GM23248 (cell line): ENCODE results near the gene KIDINS220. TPM values are rescaled to one million over a fixed set of nuclear protein-coding genes. Genes with fewer than 3 reads are reported as not detected.

ENCODE experiments used
- DNase-seq: peaks from one replicate; pipeline ENCODE4 v3.0.0-alpha.2; 2015
- H2AFZ ChIP-seq: fragments of 200-600 bp; sonication (generic); 2 replicates; pipeline ENCODE4 v1.6.1; 2016; ENCODE audit warnings: antibody characterized with exemption
- H3F3A ChIP-seq: fragments of 200-600 bp; sonication (generic); 2 replicates; pipeline ENCODE4 v1.6.1; 2016; ENCODE audit warnings: mild to moderate bottlenecking, antibody characterized with exemption, mixed run types; ENCODE audit not compliant: insufficient read depth
- H3K27ac ChIP-seq: fragments of 200-600 bp; sonication (generic); 2 replicates; pipeline ENCODE4 v1.5.1; 2016; ENCODE audit warnings: mild to moderate bottlenecking
- H3K27me3 ChIP-seq: fragments of 200-600 bp; sonication (generic); replicated peaks from 2 replicates; pipeline ENCODE4 v1.6.1; 2016; ENCODE audit warnings: mild to moderate bottlenecking; ENCODE audit not compliant: insufficient read depth
- H3K36me3 ChIP-seq: fragments of 200-600 bp; sonication (generic); 2 replicates; pipeline ENCODE4 v1.6.1; 2016; ENCODE audit warnings: low read depth, mild to moderate bottlenecking
- H3K4me1 ChIP-seq: fragments of 200-600 bp; sonication (generic); 2 replicates; pipeline ENCODE4 v1.6.1; 2016; ENCODE audit warnings: mild to moderate bottlenecking; ENCODE audit not compliant: insufficient read depth
- H3K4me2 ChIP-seq: fragments of 200-600 bp; sonication (generic); one replicate; pipeline ENCODE4 v1.6.1; 2016; ENCODE audit warnings: mild to moderate bottlenecking; ENCODE audit not compliant: unreplicated experiment
- H3K4me3 ChIP-seq: fragments of 200-600 bp; sonication (generic); 2 replicates; pipeline ENCODE4 v1.5.1; 2016; ENCODE audit warnings: mild to moderate bottlenecking
- H3K79me2 ChIP-seq: fragments of 200-600 bp; sonication (generic); 2 replicates; pipeline ENCODE4 v1.6.1; 2016; ENCODE audit warnings: mild to moderate bottlenecking; ENCODE audit not compliant: insufficient read depth
- H3K9ac ChIP-seq: fragments of 200-600 bp; sonication (generic); 2 replicates; pipeline ENCODE4 v1.6.1; 2016; ENCODE audit warnings: mild to moderate bottlenecking
- H3K9me2 ChIP-seq: fragments of 200-600 bp; sonication (generic); 2 replicates; pipeline ENCODE4 v1.6.1; 2016; ENCODE audit warnings: mixed run types, mild to moderate bottlenecking, moderate library complexity; ENCODE audit not compliant: insufficient read depth
- H3K9me3 ChIP-seq: fragments of 200-600 bp; sonication (generic); one replicate; pipeline ENCODE4 v1.6.1; 2017; ENCODE audit warnings: low read depth
- H4K20me1 ChIP-seq: fragments of 200-600 bp; sonication (generic); 2 replicates; pipeline ENCODE4 v1.6.0; 2016; ENCODE audit not compliant: insufficient read depth
- EZH2 ChIP-seq: fragments of 200-600 bp; sonication (generic); IDR thresholded peaks from 2 replicates; pipeline ENCODE4 v1.6.1; 2018; ENCODE audit warnings: antibody characterized with exemption, mild to moderate bottlenecking; ENCODE audit not compliant: insufficient read depth, poor library complexity, severe bottlenecking
- EZH2phosphoT487 ChIP-seq: fragments of 200-600 bp; sonication (generic); IDR thresholded peaks from 2 replicates; pipeline ENCODE4 v1.6.1; 2018; ENCODE audit warnings: antibody characterized with exemption, moderate library complexity, mild to moderate bottlenecking, low read depth; ENCODE audit not compliant: insufficient read depth
- WGBS, 2 experiments: methylation state at CpG; one replicate each; pipeline ENCODE4 v1.1.6; 2015 to 2017; ENCODE audit warnings: low lambda C conversion rate in 2 of 2, low coverage in 1 of 2; ENCODE audit errors: missing lambda C conversion rate in 2 of 2; 5-methylcytosine and 5-hydroxymethylcytosine counted together
- in situ Hi-C: fragments of 300-500 bp; cut with MboI; formaldehyde crosslinking; loops from 2 replicates; pipeline ENCODE4 v1.15.0; 2020
- polyA plus RNA-seq: library from polyadenylated mRNA; unstranded; fragments of >200 nt; fragmentation: Nextera tagmentation; extraction: Ambion mirVana; gene quantifications from 2 replicates; pipeline ENCODE4 v1.2.1, GENCODE V29; 2016
- total RNA-seq: library from RNA; depleted of rRNA; stranded (reverse); fragments of >200 nt; shearing (Covaris generic); gene quantifications from 2 replicates; pipeline ENCODE4 v1.2.3, GENCODE V29; 2014

Gene KIDINS220
- total and polyA plus RNA-seq, 2 experiments from 2014 or later = 25.0 to 52.2 TPM

DNA sequence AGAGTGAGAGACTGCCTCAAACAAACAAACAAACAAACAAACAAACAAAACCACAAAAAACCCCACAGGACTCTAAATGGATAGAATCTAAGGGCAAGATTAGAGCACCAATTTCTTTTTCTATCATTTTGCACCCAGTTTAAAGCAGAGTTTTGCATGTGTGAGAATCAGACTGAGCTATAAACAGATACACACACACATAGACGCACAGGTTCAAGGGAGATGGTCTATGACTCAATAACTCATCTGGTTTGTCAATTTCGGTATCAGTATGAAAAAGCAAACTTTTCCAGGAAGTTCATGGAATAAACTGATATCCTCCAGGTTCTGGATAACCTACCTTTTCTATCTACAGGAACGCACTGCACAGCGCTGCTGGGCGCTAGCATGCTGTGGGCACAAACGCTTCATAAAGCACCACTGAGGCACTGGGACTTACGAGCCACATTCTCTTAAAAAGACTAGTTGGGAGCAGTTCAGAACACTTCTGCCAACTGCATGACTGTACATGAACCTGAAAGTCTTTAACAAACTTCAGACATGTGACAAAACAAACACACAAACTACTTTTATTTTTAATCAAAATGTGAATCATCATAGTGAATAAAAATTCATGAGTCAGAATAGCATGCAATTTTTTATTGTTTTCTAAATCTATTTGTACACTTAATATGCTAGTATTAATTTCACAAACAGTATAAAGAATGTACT is 109.0 kb downstream of the KIDINS220 start:
- H3K4me3 ChIP-seq = no peak overlapping the region
- no peak overlapping the region for H3K4me2 ChIP-seq
- no peaks in the 10 kb centered on the region for H3K79me2 ChIP-seq
- no peak overlapping the region for H2AFZ ChIP-seq
- 95 to 98% methylated on average over 7 of the region's 7 CpGs for WGBS, 2 experiments
- no peak for DNase-seq
- TF ChIP-seq EZH2 (no peak), EZH2phosphoT487 (no peak)
- H3K4me1 ChIP-seq = no peaks in the 10 kb centered on the region
- no peaks in the 10 kb centered on the region for H4K20me1 ChIP-seq
- no peaks in the 10 kb centered on the region for H3K9me2 ChIP-seq
- no peaks in the 10 kb centered on the region for H3K9me3 ChIP-seq
- no peak overlapping the region for H3K9ac ChIP-seq
- no peaks in the 10 kb centered on the region for H3K27me3 ChIP-seq
- in situ Hi-C loops = no loop called here
- 0 out of 2 replicates have a peak, but pooled peaks cover 3% of the 10 kb centered on the region for H3F3A ChIP-seq
- H3K27ac ChIP-seq = no peak overlapping the region
- H3K36me3 ChIP-seq = peaks cover 18% of the 10 kb centered on the region; the same call in 1 of the 2 replicates

- H3K36me3 ChIP-seq = peaks cover 10% of the 10 kb centered on the region; the same call in 1 of the 2 replicates
- H3K4me3 ChIP-seq = no peak overlapping the region
- no peaks in the 10 kb centered on the region for H3K4me1 ChIP-seq
- no peaks in the 10 kb centered on the region for H4K20me1 ChIP-seq
- no peak overlapping the region for H3K4me2 ChIP-seq
- TF ChIP-seq EZH2phosphoT487 = no peak
- TF ChIP-seq EZH2 = no peak
- H3F3A ChIP-seq = 0 out of 2 replicates have a peak, but pooled peaks cover 3% of the 10 kb centered on the region
- DNase-seq = no peak
- no peaks in the 10 kb centered on the region for H3K9me3 ChIP-seq
- H3K79me2 ChIP-seq = no peaks in the 10 kb centered on the region
- H3K9me2 ChIP-seq = no peaks in the 10 kb centered on the region
- no peaks in the 10 kb centered on the region for H3K27me3 ChIP-seq
- WGBS, 2 experiments = 89 to 90% methylated on average over 7 of the region's 7 CpGs
- no peak overlapping the region for H3K27ac ChIP-seq
- no peak overlapping the region for H2AFZ ChIP-seq
- H3K9ac ChIP-seq = no peak overlapping the region
- in situ Hi-C loops = no loop called here
Measured at GRCh38 chr2:8725838-8726237, 111.6 kb downstream of the KIDINS220 start.

GRCh38 chr2:8722986-8723385 is 114.4 kb downstream of the KIDINS220 start:
- H3K4me1 ChIP-seq = no peaks in the 10 kb centered on the region
- H3K27me3 ChIP-seq = no peaks in the 10 kb centered on the region
- no peak overlapping the region for H3K9ac ChIP-seq
- H3K4me3 ChIP-seq = no peak overlapping the region
- no peaks in the 10 kb centered on the region for H3K9me3 ChIP-seq
- no peak for DNase-seq
- no peak overlapping the region for H3K4me2 ChIP-seq
- H4K20me1 ChIP-seq = no peaks in the 10 kb centered on the region
- H3K36me3 ChIP-seq = no peaks in the 10 kb centered on the region
- in situ Hi-C loops = no loop called here
- H2AFZ ChIP-seq = no peak overlapping the region
- no peak overlapping the region for H3K27ac ChIP-seq
- 0 out of 2 replicates have a peak, but pooled peaks cover 3% of the 10 kb centered on the region for H3F3A ChIP-seq
- H3K79me2 ChIP-seq = no peaks in the 10 kb centered on the region
- WGBS, 2 experiments = 87 to 93% methylated on average over 10 of the region's 10 CpGs
- no peak for TF ChIP-seq EZH2
- TF ChIP-seq EZH2phosphoT487 = no peak
- no peaks in the 10 kb centered on the region for H3K9me2 ChIP-seq

DNA sequence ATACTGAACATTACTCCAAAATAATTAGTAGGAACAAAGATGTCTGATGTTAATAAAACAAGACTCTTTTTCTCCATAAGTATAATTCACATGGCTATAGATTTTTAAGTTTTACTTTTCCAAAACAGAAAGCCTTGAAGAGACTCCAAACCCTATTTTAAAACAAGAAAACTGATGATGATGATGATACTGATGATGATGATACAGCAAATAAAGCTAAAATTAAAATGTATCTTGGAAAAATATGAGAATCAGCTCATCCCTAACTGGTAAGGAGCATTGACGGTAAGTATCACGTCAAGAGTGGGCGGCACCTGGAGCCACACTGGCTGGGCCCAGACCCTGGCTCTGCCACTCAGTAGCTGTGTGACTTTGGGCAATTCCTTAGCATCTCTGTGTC is 116.0 kb downstream of the KIDINS220 start:
- no peaks in the 10 kb centered on the region for H4K20me1 ChIP-seq
- no peaks in the 10 kb centered on the region for H3K9me3 ChIP-seq
- TF ChIP-seq EZH2 (no peak), EZH2phosphoT487 (no peak)
- 93 to 98% methylated on average over 3 of the region's 3 CpGs for WGBS, 2 experiments
- H3K9me2 ChIP-seq = no peaks in the 10 kb centered on the region
- no peaks in the 10 kb centered on the region for H3K79me2 ChIP-seq
- H3K4me3 ChIP-seq = no peak overlapping the region
- no peak overlapping the region for H3K9ac ChIP-seq
- H3K27me3 ChIP-seq = no peaks in the 10 kb centered on the region
- H3K4me2 ChIP-seq = no peak overlapping the region
- DNase-seq = no peak
- H3F3A ChIP-seq = 0 out of 2 replicates have a peak, but pooled peaks cover 3% of the 10 kb centered on the region
- no peak overlapping the region for H3K27ac ChIP-seq
- H3K4me1 ChIP-seq = no peaks in the 10 kb centered on the region
- H2AFZ ChIP-seq = no peak overlapping the region
- H3K36me3 ChIP-seq = no peaks in the 10 kb centered on the region
- in situ Hi-C loops = no loop called here
